Lung (tissue), 12 donors: Measurements from ENCODE around the gene ADGRD1. TPM values are rescaled to one million over a fixed set of nuclear protein-coding genes. Genes with fewer than 3 reads are reported as not detected.

Source experiments
- ATAC-seq: fragments of 200-7000 bp; cut with Tn5 transposase; one replicate; pipeline ENCODE4 v1.9.1; 2020; ENCODE audit warnings: moderate number of reproducible peaks; ENCODE audit not compliant: insufficient read depth, low FRiP score
- DNase-seq, 3 donors: peaks; one replicate each; pipeline ENCODE4 v3.0.0-alpha.2; 2013 to 2017
- H3K27ac ChIP-seq, 2 donors: one replicate each; pipeline ENCODE4 v1.5.1; 2013; ENCODE audit warnings: mild to moderate bottlenecking in 2 of 2, moderate library complexity in 2 of 2, control low read depth in 1 of 2, inconsistent platforms in 1 of 2, low read depth in 1 of 2, low read length in 1 of 2
- H3K27me3 ChIP-seq, 3 donors: one replicate each; pipeline ENCODE4 v1.5.1; 2013; ENCODE audit warnings: low read length in 2 of 3; ENCODE audit not compliant: control insufficient read depth in 3 of 3, insufficient read depth in 3 of 3
- H3K36me3 ChIP-seq, 4 donors: one replicate each; pipeline ENCODE4 v1.5.1; 2013; ENCODE audit warnings: low read length in 4 of 4, mild to moderate bottlenecking in 1 of 4, moderate library complexity in 1 of 4; ENCODE audit not compliant: control insufficient read depth in 4 of 4, insufficient read depth in 4 of 4
- H3K4me1 ChIP-seq, 5 donors: one replicate each; pipeline ENCODE4 v1.5.1; 2013; ENCODE audit warnings: low read length in 5 of 5, mild to moderate bottlenecking in 2 of 5, moderate library complexity in 1 of 5; ENCODE audit not compliant: control insufficient read depth in 5 of 5, insufficient read depth in 5 of 5
- H3K4me3 ChIP-seq: one replicate; pipeline ENCODE4 v1.5.1; 2013; ENCODE audit warnings: mild to moderate bottlenecking, control low read depth, moderate library complexity
- H3K9ac ChIP-seq, 2 donors: one replicate each; pipeline ENCODE4 v1.5.1; 2013; ENCODE audit warnings: low read length in 2 of 2, control low read depth in 1 of 2; ENCODE audit not compliant: insufficient read depth in 1 of 2
- H3K9me3 ChIP-seq, 4 donors: one replicate each; pipeline ENCODE4 v1.5.1; 2013; ENCODE audit warnings: low read length in 3 of 4, mild to moderate bottlenecking in 1 of 4, moderate library complexity in 1 of 4; ENCODE audit not compliant: control insufficient read depth in 4 of 4, insufficient read depth in 3 of 4
- CTCF ChIP-seq: IDR thresholded peaks from 2 replicates; pipeline ENCODE4 v1.5.1; 2012; ENCODE audit warnings: mild to moderate bottlenecking; ENCODE audit errors: control extremely low read depth, extremely low read depth
- WGBS, 2 donors: extraction: QIAGEN DNeasy Blood & Tissue Kit; methylation state at CpG; one replicate each; pipeline ENCODE4 v1.1.7; 2013; 5-methylcytosine and 5-hydroxymethylcytosine counted together
- polyA plus RNA-seq, 2 donors: library from polyadenylated mRNA; stranded (reverse); fragments of 200-250 nt; gene quantifications; one replicate each; pipeline ENCODE4 v1.2.1, GENCODE V29; 2013
- total RNA-seq, 2 donors: library from RNA; depleted of rRNA in 1 of 2; stranded (reverse); fragments of >200 nt in 1 of 2; gene quantifications; one replicate each; pipeline ENCODE4 v1.2.1, GENCODE V29; 2014 to 2021
- donor health status: control.
- donor health status: control.
- donor health status: Bipolar disorder and iron deficiency.
- donor health status: healthy.
- donor health status: DM: yes; HTN: yes; CAD: no.

ADGRD1 gene
- total and polyA plus RNA-seq, 4 donors = 23.5 to 85.6 (median 46.7) TPM

DNA sequence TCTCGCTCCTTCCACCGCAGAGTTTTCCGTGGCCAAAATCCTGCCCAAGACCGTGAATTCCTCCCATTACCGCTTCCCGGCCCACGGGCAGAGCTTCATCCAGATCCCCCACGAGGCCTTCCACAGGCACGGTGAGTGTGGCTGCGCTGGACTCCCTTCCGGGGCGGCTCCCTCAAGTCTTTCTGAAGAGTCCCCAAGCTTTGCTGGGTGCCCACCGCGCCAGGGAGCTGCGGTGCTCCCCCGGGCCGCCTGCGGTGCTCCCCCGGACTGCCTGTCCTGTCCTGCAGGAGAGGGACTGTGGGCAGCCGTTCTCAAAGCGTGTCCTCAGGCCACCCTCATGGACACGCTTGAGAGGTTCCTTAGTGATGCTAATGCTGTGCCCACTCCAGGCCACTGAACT is 50.5 kb downstream of the ADGRD1 start:
- Histone ChIP-seq H3K36me3 (peaks cover 0 to 19% (median under 1%) of the 10 kb centered on the region in 4 donors), H3K9me3 (no peaks in the 10 kb centered on the region), H3K9ac (no peak overlapping the region), H3K4me3 (no peak overlapping the region), H3K27me3 (no peaks in the 10 kb centered on the region), H3K27ac (no peak overlapping the region), H3K4me1 (peaks cover 0 to 15% (median 7%) of the 10 kb centered on the region in 5 donors)
- DNase-seq = no peak
- WGBS, 2 donors = 84 to 85% methylated on average over 22 of the region's 22 CpGs
- TF ChIP-seq CTCF = no peak
- no peak for ATAC-seq

GRCh38 chr12:131005161-131006035 is 51.7 kb downstream of the ADGRD1 start:
- ATAC-seq = no peak
- no peak for DNase-seq
- Histone ChIP-seq H3K4me3 (no peak overlapping the region), H3K9ac (no peak overlapping the region), H3K27ac (no peak overlapping the region), H3K27me3 (no peaks in the 10 kb centered on the region), H3K4me1 (peaks cover 0 to 25% (median 16%) of the 10 kb centered on the region in 5 donors), H3K36me3 (peaks cover 0 to 18% (median 0%) of the 10 kb centered on the region in 4 donors), H3K9me3 (no peaks in the 10 kb centered on the region)
- TF ChIP-seq CTCF = no peak
- WGBS, 2 donors = 82 to 83% methylated on average over 18 of the region's 18 CpGs

DNA sequence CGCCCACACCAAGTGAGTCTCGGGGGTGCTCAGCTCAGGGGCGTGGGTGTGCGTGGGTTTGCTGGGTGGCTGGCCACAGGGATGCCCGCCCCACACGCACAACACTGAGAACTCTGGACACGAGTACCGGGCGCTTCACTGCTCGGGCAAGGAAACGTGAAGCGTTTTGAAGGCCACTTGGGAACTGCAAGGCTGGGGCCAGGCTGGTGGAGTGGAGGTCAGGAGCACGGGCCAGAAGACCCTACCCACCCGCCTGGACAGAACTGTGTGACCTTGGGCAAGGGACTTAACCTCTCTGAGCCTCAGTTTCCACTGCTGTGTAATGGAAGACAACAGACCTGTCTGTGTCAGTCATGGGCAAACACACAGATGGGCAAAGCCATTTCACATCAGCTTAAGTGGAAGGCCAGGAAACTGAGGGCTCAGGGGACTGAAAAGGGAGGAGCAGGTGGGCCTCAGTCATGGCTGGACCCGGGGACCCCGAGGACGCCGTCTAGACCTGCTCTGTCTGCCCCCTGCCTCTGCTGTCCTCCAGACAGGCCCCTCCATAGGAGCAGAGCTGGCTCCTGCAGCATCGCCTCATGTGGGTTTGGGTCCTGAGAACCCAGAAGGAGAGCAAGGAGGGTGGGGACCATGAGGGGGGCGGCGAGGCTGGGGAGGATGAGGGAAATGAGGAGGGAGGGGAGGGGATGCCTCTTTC is 52.5 kb downstream of the ADGRD1 start:
- TF ChIP-seq CTCF = no peak
- DNase-seq (no peak), ATAC-seq (no peak)
- WGBS, 2 donors = 89 to 91% methylated on average over 21 of the region's 21 CpGs
- peaks cover 0 to 20% (median 0%) of the 10 kb centered on the region in 4 donors for H3K36me3 ChIP-seq
- no peak overlapping the region for H3K27ac ChIP-seq
- no peak overlapping the region for H3K4me3 ChIP-seq
- peaks cover 0 to 29% (median 16%) of the 10 kb centered on the region in 5 donors for H3K4me1 ChIP-seq
- no peaks in the 10 kb centered on the region for H3K9me3 ChIP-seq
- H3K9ac ChIP-seq = no peak overlapping the region
- H3K27me3 ChIP-seq = no peaks in the 10 kb centered on the region
